Measurements from ENCODE around the gene TFR2. TPM values are rescaled to one million over a fixed set of nuclear protein-coding genes. Genes with fewer than 3 reads are reported as not detected.

Gene TFR2
- total RNA-seq, 1 experiment from 2014 or later: 5.7 TPM

- Mint-ChIP-seq H3K36me3 (peaks cover 4% of the 10 kb centered on the region), H3K9me3 (no peaks in the 10 kb centered on the region), H3K27me3 (ENCODE audit: low read depth) (no peaks in the 10 kb centered on the region; the same call in 1 of the 2 replicates), H3K4me3 (peak overlapping the region; percentile 94), H3K27ac (peak overlapping the region; percentile 63; the same call in 1 of the 2 replicates), H3K4me1 (peaks cover 5% of the 10 kb centered on the region; the same call in 1 of the 2 replicates)
- DNase-seq (ENCODE audit: low spot score) (no peak), ATAC-seq (no peak)
- ChIA-PET CTCF (interaction anchor here (0.6 to 3.8 kb wide), 26 partner anchors 9 to 223 kb away, joined by 3 to 37 read pairs (median 8); partner anchors contain the start of genes ACTL6B, FBXO24, GIGYF1 and GNB2), POLR2A (interaction anchor here (1.1 to 2.1 kb wide), 5 partner anchors 10 to 261 kb away, joined by 4 to 11 read pairs (median 4); partner anchors contain the start of genes PCOLCE and SRRT)
- no peak for TF ChIP-seq RORB (CRISPR knock-in tag; IDR thresholded peaks at IDR 0.05)
- no peak for TF ChIP-seq FOXP4 (CRISPR knock-in tag; IDR thresholded peaks at IDR 0.05)
- TF ChIP-seq JUN (CRISPR knock-in tag; IDR thresholded peaks at IDR 0.05): no peak
- TF ChIP-seq ZNF263 (CRISPR knock-in tag; IDR thresholded peaks at IDR 0.05; ENCODE audit: low read depth): no peak
- TF ChIP-seq TEAD1 (CRISPR knock-in tag; IDR thresholded peaks at IDR 0.05): no peak
- no peak for TF ChIP-seq ZNF671 (CRISPR knock-in tag; IDR thresholded peaks at IDR 0.05)
Measured at GRCh38 chr7:100613412-100614175, 27.8 kb downstream of the TFR2 start.

- POLR2A ChIA-PET: interaction anchor here (0.6 to 2.1 kb wide), 17 partner anchors 9 to 277 kb away, joined by 3 to 22 read pairs (median 5); partner anchors contain the start of genes FBXO24, GNB2, LRCH4 and PCOLCE
- Mint-ChIP-seq H3K9me3 (no peaks in the 10 kb centered on the region), H3K4me1 (peaks cover 5% of the 10 kb centered on the region; the same call in 1 of the 2 replicates), H3K36me3 (peaks cover 4% of the 10 kb centered on the region), H3K4me3 (peak overlapping the region; percentile 94), H3K27me3 (ENCODE audit: low read depth) (no peaks in the 10 kb centered on the region; the same call in 1 of the 2 replicates), H3K27ac (no peak overlapping the region)
- DNase-seq (ENCODE audit: low spot score) (peak; percentile 46), ATAC-seq (peak; percentile 0; the same call in 1 of the 2 replicates)
- peak; percentile 61; the same call in 1 of the 2 replicates for TF ChIP-seq ZNF423 (CRISPR knock-in tag; IDR thresholded peaks at IDR 0.05)
- TF ChIP-seq RELA (CRISPR knock-in tag; IDR thresholded peaks at IDR 0.05; ENCODE audit: borderline replicate concordance): 0 out of 2 replicates have a peak, but pooled peaks have one; percentile 30
- no peak for TF ChIP-seq ZNF416 (CRISPR knock-in tag; IDR thresholded peaks at IDR 0.05)
- TF ChIP-seq RORB (CRISPR knock-in tag; IDR thresholded peaks at IDR 0.05): no peak
- CTCF ChIA-PET: interaction anchor here (0.6 to 3.8 kb wide), 50 partner anchors 8 to 239 kb away, joined by 3 to 37 read pairs (median 5); partner anchors contain the start of genes ACTL6B, AGFG2, FBXO24 and GIGYF1
Measured at GRCh38 chr7:100612730-100613390, 28.5 kb downstream of the TFR2 start.

GRCh38 chr7:100611983-100612729 is 29.2 kb downstream of the TFR2 start, which contains the start of gene MOSPD3:
Gene MOSPD3, plus strand, starts transcription at chr7:100612540. Its CDS starts 252 bp downstream, at chr7:100612792.
- Mint-ChIP-seq H3K9me3 (no peaks in the 10 kb centered on the region), H3K4me1 (peaks cover 6% of the 10 kb centered on the region; the same call in 1 of the 2 replicates), H3K36me3 (peaks cover 10% of the 10 kb centered on the region), H3K27me3 (ENCODE audit: low read depth) (no peaks in the 10 kb centered on the region; the same call in 1 of the 2 replicates), H3K27ac (peak within 1 kb of the TSS; percentile 100), H3K4me3 (peak within 1 kb of the TSS; percentile 94)
- ChIA-PET POLR2A (interaction anchor here (0.5 to 2.1 kb wide), 18 partner anchors 9 to 277 kb away, joined by 3 to 22 read pairs (median 5); partner anchors contain the start of genes FBXO24, GNB2, LRCH4 and PCOLCE), CTCF (interaction anchor here (0.6 to 3.8 kb wide), 44 partner anchors 9 to 240 kb away, joined by 3 to 37 read pairs (median 5); partner anchors contain the start of genes ACTL6B, AGFG2, FBXO24 and GIGYF1)
- DNase-seq (ENCODE audit: low spot score) (peak; percentile 99), ATAC-seq (peak; percentile 93)
- TF ChIP-seq FOXK1 (CRISPR knock-in tag; IDR thresholded peaks at IDR 0.05): peak; percentile 76
- no peak for TF ChIP-seq ARID4B (CRISPR knock-in tag; IDR thresholded peaks at IDR 0.05; ENCODE audit: borderline replicate concordance)
- TF ChIP-seq PRRX2 (CRISPR knock-in tag; IDR thresholded peaks at IDR 0.05): no peak
- TF ChIP-seq NFYB (CRISPR knock-in tag; conservative IDR thresholded peaks at IDR 0.05; ENCODE audit: low read depth): peak; percentile 85
- no peak for TF ChIP-seq SMAD3 (CRISPR knock-in tag; IDR thresholded peaks at IDR 0.05; ENCODE audit: borderline replicate concordance)
- no peak for TF ChIP-seq ZNF317 (CRISPR knock-in tag; IDR thresholded peaks at IDR 0.05; ENCODE audit: borderline replicate concordance, low read depth)
- TF ChIP-seq NR3C1 (CRISPR knock-in tag; conservative IDR thresholded peaks at IDR 0.05; ENCODE audit: low read depth): no peak
- no peak for TF ChIP-seq PREB (CRISPR knock-in tag; IDR thresholded peaks at IDR 0.05; ENCODE audit: borderline replicate concordance)
- no peak for TF ChIP-seq ZBTB21 (CRISPR knock-in tag; IDR thresholded peaks at IDR 0.05; ENCODE audit: borderline replicate concordance)
- 0 out of 2 replicates have a peak, but pooled peaks have one; percentile 31 for TF ChIP-seq SP1 (CRISPR knock-in tag; conservative IDR thresholded peaks at IDR 0.05)
- 0 out of 2 replicates have a peak, but pooled peaks have one; percentile 62 for TF ChIP-seq OVOL2 (CRISPR knock-in tag; IDR thresholded peaks at IDR 0.05; ENCODE audit: borderline replicate concordance)
